GM21526 (cell line): Measurements from ENCODE around the gene RNASE12.

Experiments used
- ATAC-seq: cut with Tn5 transposase; IDR thresholded peaks from one replicate; pipeline ENCODE4 v1.9.1; 2021; ENCODE audit warnings: moderate library complexity; ENCODE audit not compliant: unreplicated experiment, low FRiP score

RNASE12 gene

DNA sequence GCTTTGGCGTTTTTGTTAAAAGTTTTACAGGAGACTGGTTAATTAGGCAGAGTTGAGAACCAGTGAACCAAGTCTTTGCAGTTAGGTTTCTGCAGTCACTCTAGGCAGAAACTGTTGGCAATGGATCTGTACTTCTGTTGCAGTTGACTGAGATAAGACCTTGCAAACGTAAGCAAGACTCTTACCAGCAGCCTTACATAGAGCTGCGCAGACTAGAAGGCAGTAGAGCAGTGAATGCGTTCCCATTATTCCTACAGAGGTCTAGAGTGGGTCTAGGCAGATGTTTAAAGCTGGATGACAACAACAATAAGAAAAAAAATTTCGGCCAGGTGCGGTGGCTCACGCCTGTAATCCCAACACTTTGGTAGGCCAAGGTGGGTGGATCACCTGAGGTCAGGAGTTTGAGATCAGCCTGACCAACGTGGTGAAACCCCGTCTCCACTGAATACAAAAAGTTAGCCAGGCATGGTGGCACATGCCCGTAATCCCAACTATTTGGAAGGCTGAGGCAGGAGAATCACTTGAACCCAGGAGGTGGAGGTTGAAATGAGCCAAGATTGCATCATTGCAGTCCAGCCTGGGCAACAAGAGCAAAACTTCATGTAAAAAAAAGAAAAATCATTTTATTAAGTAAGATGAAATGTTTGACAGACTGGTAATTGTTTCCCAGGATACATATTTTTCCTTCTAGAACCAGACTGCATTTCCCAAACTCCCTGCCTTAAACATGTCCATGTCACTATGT is 42.6 kb downstream of the RNASE12 start:
- no peak for ATAC-seq

DNA sequence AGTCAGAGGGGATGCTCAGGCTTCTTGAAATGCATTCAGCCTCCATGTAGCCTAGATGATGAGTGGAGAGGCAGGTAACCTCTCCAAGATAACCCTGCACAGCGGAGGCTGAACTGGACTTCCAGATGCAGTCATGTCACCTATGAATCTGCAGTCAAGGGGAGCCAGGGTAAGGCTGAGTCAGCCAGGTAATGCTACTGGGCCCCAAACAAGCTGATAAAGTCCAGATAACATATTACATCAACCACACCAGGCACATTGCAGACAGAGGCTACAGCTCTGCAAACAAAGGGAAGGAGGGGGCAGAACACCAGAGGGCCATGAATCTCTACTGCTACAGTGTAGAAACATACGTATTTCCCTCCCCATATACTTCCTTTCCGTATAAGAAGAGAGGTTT is 44.3 kb downstream of the RNASE12 start:
- no peak for ATAC-seq
